Measurements from ENCODE around the gene IL1A.

DNA sequence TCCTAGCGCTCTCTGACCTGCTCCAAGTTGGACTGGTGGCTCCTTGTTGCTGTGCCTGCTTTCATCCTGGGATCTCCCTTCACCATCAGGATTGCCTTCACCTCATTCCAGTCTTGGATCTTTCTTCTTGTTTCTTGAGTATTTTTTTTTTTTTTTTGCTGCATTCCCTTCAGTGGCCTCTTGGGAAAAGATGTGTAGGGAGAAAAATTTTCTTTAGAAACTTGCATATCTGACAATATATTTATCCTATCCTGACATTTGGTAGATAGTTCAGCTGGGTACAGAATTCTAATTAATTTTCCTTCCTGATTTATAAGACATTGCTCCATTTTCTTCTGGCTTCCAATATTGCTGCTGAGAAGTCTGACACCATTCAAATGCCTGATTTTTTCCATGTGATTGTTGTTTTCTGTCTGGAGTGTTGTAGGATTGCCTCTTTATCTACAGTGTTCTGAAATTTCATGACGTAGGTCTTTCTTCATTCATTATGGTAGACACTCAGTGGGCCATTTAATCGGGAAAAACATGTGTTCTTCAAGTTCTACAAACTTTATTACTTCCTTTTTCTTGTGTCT is 23.0 kb upstream of the IL1A start:
- TF ChIP-seq, protein P1, sequence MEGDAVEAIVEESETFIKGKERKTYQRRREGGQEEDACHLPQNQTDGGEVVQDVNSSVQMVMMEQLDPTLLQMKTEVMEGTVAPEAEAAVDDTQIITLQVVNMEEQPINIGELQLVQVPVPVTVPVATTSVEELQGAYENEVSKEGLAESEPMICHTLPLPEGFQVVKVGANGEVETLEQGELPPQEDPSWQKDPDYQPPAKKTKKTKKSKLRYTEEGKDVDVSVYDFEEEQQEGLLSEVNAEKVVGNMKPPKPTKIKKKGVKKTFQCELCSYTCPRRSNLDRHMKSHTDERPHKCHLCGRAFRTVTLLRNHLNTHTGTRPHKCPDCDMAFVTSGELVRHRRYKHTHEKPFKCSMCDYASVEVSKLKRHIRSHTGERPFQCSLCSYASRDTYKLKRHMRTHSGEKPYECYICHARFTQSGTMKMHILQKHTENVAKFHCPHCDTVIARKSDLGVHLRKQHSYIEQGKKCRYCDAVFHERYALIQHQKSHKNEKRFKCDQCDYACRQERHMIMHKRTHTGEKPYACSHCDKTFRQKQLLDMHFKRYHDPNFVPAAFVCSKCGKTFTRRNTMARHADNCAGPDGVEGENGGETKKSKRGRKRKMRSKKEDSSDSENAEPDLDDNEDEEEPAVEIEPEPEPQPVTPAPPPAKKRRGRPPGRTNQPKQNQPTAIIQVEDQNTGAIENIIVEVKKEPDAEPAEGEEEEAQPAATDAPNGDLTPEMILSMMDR (IDR thresholded peaks at IDR 0.05) = no peak
- TF ChIP-seq POLR2A (IDR thresholded peaks at IDR 0.05) = no peak
